DMS153 treated with DMSO at 0.1 percent for 48 hours (cell line): ENCODE results near the gene RASGRF2.

Experiments used
- DNase-seq: peaks from one replicate; lab custom pipeline; 2025; ENCODE audit not compliant: unreplicated experiment; lab: John Stamatoyannopoulos, UW

RASGRF2 gene

DNA sequence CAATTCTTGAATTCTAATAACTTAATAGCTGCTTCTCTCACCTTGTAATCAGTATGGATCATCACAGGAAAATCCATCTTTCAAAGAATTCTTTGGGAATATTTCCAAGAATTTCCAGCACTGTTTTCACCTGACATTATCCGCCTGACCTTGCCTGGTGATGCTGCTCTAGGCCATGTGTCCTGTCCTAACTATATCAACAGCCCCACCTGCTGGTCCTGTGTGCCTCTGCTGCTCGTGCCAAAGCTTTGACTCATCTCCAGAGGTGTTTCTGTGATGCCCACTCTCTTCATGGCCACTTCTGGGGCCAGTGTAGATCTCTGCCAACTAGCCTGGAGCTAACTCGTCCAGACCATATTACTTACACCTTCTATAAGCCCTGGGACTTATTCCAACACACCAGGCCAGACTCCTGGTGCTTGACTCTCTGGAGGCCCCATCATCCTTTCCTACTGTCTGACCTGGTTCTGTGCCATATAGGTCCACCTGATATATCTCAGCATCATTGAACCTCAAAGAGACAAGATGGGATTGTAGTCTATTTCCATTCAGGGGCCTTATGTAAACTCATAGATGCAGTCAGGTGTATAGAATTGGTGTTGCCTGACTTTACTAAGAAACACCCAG is 205.4 kb downstream of the RASGRF2 start:
- peak; percentile 3 for DNase-seq

DNA sequence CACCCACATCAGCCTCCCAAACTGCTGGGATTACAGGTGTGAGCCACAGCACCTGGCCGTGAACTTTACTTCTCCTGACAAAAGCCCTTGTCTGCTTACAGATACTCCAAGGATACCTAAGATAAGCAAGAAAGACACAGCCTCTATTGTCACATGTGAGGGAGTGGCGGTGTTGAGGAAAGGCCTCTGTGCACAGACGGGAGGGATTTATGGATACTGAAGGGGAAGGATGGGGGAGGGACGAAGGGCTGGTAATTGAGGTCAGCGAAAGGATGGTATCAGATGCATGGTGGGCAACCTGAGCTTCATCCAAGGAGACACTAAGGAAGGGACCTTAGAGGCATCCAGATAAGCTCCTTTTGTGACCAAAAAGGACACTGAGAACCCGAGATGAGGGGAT is 206.3 kb downstream of the RASGRF2 start:
- DNase-seq = no peak

DNA sequence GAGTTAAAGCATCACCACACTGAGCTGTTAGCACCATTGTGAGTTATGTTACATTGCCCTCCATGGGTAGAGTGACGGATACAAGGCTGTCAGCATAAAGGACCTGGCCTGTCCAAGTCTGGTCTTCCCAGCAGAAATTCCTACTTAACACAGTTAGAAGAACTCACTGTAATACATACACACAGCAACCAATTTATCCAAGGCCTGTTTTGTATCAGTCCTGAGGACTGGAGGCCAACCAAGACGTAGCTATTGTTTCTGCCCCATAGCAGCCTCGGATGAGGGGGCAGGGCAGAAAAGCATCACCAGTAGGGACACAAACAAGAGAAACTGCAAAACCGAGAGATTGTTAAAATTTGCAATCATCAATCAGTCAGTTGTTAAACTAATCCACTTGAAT is 206.9 kb downstream of the RASGRF2 start:
- no peak for DNase-seq

DNA sequence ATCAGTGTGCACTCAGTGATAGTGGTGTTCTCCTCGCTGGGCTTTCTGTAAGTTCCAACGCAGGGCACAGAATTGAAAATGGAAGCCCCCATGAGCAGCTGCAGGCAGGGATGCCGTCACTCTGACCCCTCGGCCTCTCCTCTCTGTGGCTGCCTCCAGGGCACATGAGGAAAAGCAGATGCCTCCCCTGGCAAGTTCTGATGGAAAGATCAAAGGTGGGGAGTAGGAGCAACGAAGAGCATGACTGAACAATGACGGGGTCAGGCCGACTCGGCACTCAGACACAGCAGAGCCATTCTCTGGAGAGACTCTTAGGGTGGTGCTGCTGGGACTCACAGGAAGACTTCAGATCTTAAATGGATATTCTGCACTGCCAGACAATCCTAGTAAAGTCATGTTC is 207.4 kb downstream of the RASGRF2 start:
- DNase-seq = no peak

DNA sequence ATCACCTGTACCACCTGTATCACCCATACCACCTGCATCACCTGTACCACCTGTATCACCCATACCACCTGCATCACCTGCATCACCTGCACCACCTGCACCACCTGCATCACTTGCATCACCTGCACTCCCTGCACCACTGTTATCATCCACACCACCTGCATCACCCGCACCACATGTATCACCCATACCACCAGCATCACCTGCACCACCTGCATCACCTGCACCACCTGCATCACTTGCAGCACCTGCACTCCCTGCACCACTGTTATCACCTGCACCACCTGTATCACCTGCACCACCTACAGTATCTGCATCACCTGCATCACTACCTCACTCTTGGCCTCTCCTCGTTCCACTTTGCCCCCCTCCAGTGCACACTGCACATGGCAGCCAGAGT is 209.8 kb downstream of the RASGRF2 start:
- no peak for DNase-seq

DNA sequence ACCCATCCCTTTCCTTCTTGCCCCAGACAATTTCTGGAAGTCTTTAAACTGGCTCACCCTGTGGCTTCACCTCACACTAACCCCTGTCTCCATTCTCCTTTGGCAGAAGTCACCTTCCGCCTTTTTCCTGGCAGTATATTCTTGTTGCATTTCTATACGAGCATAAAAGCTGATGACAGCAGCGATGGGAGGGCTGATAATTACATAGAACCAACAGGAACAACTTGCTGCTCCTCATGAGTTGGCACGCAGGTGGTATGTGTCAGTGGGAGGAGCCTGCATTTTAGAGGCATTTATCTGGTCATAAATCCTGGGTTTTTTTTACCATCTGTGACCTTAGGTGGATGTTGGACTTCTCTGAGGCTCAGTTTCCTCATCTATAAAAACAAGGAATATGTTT is 211.6 kb downstream of the RASGRF2 start:
- DNase-seq = no peak

DNA sequence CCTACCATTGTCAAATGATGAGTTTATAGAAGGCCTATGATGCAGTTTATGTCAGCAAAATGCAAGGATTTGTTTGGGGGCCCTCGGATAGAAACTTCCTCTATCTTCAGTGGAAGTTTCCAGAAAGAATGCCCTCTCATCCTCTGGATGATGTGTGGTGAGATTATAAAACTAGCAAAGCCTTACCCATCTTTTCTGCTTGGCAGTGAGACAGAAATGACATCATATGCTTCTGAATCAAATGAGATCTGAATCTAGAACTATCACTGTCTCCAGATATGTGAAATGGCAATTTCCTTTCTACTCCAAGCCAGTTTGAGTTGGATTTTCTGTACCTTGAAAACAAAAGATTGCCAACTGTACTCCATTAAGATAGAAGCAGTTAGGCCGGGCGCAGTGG is 212.5 kb downstream of the RASGRF2 start:
- no peak for DNase-seq

DNA sequence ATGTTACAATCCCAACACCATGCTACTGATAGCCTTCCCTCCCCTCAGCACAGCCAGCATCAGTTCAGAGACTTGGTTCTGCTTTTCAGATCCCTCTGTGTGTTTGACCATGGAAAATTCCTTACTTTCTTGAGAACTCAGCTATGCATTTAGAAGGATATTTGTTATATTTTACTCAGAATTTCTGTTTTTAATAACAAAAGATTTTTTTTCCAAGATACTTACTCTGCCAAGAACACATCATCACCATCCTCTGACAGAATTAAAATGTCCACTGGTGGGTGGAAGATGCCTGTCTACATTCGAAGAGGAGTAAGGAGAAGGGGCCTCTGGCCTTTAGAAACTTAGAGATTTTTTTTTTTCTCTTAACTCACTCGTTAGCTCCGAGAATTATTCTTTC is 216.9 kb downstream of the RASGRF2 start:
- DNase-seq = no peak

DNA sequence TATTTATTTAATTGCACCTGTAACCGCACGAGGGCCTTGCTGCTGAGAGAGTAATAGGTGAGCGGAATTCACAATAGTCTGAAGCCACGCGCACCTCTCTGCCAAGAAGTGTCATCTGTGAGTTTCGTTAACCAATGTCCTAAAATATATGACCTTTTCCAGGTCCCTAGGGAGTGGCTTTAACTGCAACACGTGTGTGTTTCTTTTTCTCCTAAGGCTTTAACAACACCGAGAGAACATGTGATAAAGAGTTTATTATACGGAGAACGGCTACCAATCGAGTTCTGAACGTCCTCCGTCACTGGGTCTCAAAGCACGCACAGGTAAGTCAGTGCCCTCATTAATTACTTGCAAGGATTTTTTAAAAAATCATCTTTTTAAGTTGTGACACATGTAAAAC is 219.8 kb downstream of the RASGRF2 start:
- DNase-seq = no peak

DNA sequence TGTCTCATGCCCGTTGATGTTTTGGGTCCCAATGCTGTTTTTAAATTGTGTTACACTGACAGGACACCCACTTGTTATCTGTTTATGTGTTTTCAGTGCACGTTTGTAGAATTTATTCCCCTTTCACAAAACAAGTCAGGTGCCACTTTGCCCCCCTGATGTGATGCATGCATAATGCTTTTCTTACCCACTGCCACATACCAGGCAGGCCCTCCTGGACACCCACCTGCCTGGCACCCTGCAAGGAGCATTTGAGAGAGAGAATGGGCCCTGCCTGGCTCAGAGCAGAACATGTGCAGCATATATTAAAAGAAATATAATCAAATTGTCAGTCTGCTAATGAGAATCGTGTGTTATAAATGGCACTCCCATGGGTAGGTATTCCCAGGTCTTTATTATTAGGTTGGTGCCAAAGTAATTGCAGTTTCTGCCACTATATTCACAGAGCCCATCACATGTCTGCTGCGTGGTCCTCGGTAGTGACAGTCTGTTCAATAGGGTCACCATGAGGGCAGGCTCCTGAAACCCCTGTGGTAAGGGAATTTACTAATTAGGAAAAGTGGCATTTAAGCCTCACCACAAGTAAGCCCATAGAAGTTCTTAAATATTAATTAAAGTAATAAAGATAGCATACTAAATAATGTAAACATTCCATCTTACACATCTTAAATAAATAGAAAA is 220.8 kb downstream of the RASGRF2 start:
- no peak for DNase-seq

DNA sequence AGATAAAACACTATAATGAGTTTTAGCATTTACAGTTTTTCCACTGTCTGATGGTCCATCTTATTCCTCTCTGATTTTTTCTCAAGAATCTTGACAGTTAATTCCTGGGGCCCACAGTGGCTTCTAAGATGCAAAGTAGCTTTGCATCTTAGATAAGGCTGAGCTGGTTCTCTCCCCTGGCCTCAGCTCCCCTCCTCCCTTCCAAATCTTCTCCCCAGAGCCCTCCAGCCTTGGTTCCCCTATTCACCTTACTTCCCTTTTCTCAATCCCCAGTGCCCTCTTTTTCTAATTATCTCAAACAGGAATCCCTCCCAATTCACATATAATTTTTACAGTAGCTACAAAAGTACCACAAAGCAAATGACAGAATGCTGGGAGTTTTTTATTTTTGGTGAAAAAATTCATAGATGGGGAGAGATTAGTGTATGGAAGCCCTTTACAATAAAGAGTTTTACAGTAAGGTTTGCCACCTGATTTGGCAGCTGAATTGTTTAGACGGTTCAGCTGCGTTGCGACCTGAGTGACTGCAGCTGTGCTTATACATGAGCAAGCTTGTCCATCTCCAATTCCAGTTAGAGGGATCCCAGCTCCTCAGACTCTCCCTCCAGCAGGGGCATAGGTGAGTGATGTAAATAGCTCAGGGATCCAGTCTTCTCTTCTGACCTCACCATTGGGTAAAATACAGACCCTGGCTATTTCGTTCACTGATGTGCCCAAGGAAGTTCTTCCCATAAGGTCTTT is 221.6 kb downstream of the RASGRF2 start:
- DNase-seq = no peak

DNA sequence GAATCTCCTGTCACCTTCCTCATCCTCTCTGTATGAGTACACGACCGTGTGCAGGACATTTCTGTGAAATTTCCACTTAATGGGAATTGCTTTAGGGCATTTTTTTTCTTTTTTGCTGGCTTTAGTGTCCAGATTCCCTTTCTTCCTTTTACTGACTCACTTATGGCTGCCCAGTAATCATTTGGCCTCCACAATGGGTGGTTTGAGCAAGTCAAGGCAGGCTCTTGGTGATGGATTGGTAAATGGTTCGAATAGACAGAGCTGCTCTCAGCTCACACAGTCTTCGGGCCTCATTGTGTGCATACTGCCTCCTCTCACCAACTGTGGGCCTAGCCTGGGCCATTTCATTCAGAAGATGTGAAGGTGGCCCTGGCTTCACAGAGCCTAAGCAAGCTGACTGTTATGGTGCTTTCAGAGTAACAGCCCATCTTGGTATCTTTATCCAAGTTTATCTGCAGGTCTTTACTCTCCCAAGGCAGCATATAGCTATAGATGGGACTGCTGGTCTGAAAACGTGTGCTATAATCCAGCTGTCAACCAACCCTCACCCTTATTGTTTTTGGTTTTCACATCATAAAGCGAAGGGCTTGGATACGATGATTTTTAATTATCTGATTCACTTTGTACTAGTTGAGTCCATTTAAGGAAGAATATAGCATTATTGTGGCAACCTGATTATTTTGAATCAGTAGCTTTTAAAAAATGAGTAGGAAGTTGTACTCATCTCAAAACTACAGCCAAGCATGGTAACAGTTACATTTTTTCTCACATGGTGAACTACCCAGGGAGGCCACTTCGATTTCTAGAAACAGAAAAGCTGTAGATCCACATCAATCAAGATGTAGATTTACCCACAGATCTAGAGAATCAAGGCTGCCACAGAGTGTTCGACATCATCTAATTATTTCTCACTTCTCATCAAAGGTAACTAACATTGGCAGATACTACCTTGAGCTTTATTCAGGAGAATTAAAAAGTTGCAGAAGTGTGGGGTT is 222.5 kb downstream of the RASGRF2 start:
- DNase-seq = no peak

DNA sequence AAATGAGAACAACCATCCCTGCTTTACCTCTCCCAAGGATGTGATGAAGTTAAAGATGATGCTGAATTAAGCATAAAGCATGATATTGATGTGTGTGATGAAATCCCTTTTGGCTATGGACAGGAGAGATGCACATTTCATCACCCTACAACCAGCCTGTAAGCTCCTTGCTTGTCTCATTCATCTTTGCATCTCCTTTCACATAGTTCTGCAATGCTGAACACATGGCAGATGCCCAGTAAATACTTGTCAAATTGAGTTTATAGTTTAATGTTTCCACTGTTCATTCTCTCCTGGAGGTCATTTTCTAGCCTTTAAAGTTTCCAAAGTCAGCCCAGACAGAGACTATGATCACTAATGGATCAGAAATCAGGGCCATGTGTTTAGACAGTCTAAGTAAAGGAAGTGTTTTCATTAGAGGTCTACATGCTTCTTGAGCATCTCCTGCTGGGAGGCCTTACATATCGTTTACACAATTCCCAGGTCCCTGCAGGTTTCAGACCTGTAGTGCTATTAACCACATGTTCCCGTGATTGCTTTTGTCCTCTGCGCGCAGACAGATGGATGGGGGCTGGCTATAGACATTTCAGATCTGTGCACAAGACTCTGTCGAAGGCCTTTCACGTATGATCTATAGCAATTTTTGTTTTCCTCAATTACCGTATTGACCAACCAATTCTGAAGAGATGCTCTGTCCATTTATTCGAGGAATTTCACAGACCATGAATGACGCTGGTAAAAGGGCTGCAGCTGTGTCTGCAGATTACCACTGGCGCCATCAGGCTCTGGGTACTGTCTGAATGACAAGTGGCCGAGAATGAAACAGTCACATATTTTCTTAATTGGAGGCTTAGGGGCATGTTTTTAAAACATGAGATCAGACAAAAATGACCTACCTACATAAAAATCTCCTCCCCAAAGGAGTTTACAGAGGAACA is 223.9 kb downstream of the RASGRF2 start:
- DNase-seq = no peak

DNA sequence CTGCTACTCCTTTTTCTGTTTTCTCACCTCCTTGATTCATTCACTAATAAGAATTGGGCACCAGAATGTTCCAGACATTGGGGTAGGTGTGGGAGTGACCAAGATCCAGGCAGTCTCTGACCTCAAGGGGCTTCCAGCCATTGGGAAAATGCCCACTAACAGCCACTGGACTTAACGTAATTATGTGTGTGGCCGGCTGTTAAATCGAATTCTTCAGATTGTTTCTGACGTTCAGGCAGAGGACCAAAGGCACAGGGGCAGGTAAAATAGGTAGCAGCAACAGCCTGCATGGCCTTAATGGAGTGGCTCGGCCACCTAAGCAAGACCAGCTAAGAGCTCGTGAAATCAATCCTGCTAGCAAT is 224.6 kb downstream of the RASGRF2 start:
- DNase-seq = no peak

DNA sequence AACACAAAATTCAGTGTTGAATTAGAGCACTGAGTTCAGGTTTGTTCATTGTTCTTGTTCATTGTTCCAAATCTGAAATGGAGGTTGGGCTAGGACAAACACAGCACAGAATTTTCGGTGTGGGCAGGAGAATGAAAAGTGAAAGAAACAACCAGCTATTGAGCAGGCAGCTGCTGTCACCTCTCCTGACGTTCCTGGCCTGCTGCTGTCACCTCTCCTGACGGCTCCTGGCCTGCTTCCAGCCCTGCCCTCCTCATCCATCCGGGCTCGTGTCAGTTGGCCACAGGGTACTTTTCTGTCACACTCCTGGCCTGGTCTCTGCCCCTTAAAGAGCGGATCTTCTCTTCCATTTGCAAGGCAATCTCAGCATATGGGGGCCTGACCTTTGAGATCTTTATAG is 227.7 kb downstream of the RASGRF2 start:
- DNase-seq = peak; percentile 3

DNA sequence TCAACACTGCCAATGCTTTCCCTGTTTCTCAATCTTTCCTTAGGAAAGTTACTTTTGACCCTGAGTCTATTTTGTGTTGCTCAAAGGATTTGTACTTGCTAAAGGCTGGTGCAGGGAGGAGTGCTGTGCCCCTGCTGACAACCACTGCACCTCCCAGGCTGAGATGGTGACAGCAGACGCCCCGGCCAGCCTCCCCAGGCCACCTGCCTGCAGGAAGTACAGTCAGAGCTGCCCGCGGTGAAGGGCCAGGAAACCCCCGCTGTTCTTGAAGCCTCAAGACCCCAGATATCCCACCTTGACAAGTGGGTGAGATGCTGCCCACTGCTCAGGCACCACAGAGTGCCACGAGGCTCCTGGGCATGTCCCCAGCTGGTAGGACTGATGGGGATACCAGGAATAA is 228.8 kb downstream of the RASGRF2 start:
- no peak for DNase-seq

DNA sequence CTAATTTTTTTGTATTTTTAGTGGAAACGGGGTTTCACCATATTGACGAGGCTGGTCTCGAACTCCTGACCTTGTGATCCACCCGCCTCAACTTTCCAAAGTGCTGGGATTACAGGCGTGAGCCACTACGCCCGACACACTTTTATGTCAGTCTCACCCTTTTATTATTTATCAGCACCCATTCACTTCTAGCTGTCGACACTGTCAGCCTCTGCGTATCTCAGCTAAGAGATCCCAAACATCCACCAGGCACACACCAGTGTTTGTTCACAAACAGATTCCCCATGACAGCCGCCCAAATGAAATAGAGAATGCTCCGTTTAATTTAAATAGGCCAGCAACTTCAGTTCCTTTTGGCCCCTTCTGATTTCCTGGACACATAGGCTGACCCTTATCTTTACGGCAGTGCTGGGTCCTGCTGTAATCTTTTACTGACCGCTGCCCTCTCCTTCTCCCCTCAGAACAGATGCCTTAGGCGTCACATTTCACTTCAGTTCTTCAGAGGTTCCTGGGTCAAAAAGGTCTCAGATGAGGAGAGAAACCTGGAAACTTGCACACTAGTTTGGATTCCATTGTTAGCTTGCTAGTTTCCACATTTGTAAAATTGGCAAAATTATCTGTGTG is 229.8 kb downstream of the RASGRF2 start:
- DNase-seq = no peak

DNA sequence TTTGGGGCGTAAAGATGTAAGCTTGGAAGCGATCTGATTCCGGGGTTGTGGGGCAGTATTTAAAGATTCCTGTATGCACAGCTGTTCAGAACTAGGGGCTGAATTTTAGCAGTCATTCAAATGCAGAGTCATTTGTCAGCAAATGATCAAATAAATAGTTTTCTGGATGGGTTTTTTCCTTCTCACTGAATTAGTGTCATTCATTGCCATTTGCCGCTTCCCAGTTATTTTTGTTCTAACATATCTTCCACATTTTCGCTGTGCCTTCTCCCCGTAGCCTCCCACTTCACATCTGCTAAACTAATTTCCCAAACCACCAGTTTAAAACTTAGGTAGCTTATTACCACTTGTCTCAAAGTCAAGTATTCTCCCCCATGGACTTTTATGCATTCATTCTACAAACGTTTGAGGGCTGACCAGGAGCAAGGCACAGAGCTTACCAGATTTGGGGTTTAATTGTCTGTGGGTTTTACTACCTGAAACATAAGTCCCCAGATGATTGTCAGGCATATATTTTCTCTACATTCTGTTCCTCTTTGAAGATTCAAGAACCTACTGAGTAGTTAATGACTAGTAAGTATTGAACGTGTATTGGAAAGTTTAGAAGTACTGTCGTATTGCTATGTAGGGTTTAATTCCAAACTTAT is 231.7 kb downstream of the RASGRF2 start:
- no peak for DNase-seq

DNA sequence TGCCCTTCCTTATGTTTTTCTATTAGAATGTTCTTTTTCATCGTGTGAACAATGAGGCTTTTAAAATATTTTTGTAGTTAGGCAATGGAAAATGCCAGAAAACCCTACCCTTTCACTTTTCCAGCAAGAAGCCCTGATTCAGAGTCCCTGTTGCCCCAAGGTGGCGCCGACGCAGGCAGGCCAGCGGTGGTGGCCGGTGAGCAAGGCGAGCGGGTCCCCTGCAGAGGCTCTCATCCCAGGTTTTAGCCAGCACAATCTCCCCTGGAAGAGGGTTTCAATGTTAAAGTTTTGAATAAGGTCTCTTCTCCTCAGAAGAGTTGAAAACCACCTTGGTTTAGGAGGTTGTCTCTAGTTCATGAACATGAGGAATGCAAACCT is 232.2 kb downstream of the RASGRF2 start:
- no peak for DNase-seq
